HEK293T (cell line): ENCODE measurements around the gene KLHL29.

Experiments
- CTCF ChIA-PET: fragments of 350-600 bp; formaldehyde crosslinking; extraction: SDS; loops from one replicate; lab custom pipeline; 2021; ENCODE audit warnings: antibody characterized with exemption, inconsistent platforms; lab: Yijun Ruan, JAX
- POLR2A ChIA-PET: fragments of 350-600 bp; formaldehyde crosslinking; extraction: SDS; loops from one replicate; lab custom pipeline; 2020; ENCODE audit warnings: antibody characterized with exemption, inconsistent platforms; lab: Yijun Ruan, JAX
- DNase-seq: peaks from one replicate; pipeline ENCODE4 v3.0.0; 2012; ENCODE audit warnings: mixed read lengths; ENCODE audit errors: extremely low spot score
- ARNT ChIP-seq: fragments of 450-650 bp; IDR thresholded peaks from 2 replicates; pipeline ENCODE4 v1.6.1; 2017; ENCODE audit warnings: mild to moderate bottlenecking
- BHLHE40 ChIP-seq: fragments of 450-650 bp; IDR thresholded peaks from 2 replicates; pipeline ENCODE4 v1.6.1; 2016; ENCODE audit warnings: mild to moderate bottlenecking, moderate library complexity, borderline replicate concordance
- CTBP1 ChIP-seq: fragments of 450-650 bp; IDR thresholded peaks from 2 replicates; pipeline ENCODE4 v1.6.1; 2016; ENCODE audit warnings: borderline replicate concordance
- ELF4 ChIP-seq: fragments of 450-650 bp; IDR thresholded peaks from 2 replicates; pipeline ENCODE4 v1.6.1; 2017; ENCODE audit warnings: antibody characterized with exemption
- FOXA1 ChIP-seq: fragments of 450-650 bp; IDR thresholded peaks from 2 replicates; pipeline ENCODE4 v1.6.1; 2016; ENCODE audit warnings: mild to moderate bottlenecking
- FOXK2 ChIP-seq: fragments of 450-650 bp; IDR thresholded peaks from 2 replicates; pipeline ENCODE4 v1.6.1; 2016; ENCODE audit warnings: mild to moderate bottlenecking
- FOXM1 ChIP-seq: fragments of 450-650 bp; IDR thresholded peaks from 2 replicates; pipeline ENCODE4 v1.6.1; 2017; ENCODE audit warnings: mild to moderate bottlenecking, borderline replicate concordance
- HDGF ChIP-seq: fragments of 450-650 bp; IDR thresholded peaks from 2 replicates; pipeline ENCODE4 v1.6.1; 2017; ENCODE audit warnings: antibody characterized with exemption, borderline replicate concordance
- L3MBTL2 ChIP-seq: fragments of 450-650 bp; conservative IDR thresholded peaks from 2 replicates; pipeline ENCODE4 v1.6.1; 2016; ENCODE audit warnings: mild to moderate bottlenecking
- LEF1 ChIP-seq: fragments of 450-650 bp; IDR thresholded peaks from 2 replicates; pipeline ENCODE4 v1.6.1; 2017; ENCODE audit warnings: mild to moderate bottlenecking, borderline replicate concordance
- NFRKB ChIP-seq: fragments of 450-650 bp; IDR thresholded peaks from 2 replicates; pipeline ENCODE4 v1.6.1; 2016; ENCODE audit warnings: mild to moderate bottlenecking, moderate library complexity
- PKNOX1 ChIP-seq: fragments of 450-650 bp; IDR thresholded peaks from 2 replicates; pipeline ENCODE4 v1.6.1; 2016
- SP1 ChIP-seq: fragments of 450-650 bp; IDR thresholded peaks from 2 replicates; pipeline ENCODE4 v1.6.1; 2017
- SUZ12 ChIP-seq: fragments of 450-650 bp; IDR thresholded peaks from 2 replicates; pipeline ENCODE4 v1.6.1; 2016; ENCODE audit warnings: mild to moderate bottlenecking
- TARDBP ChIP-seq: fragments of 450-650 bp; IDR thresholded peaks from 2 replicates; pipeline ENCODE4 v1.6.1; 2016
- ZNF384 ChIP-seq: fragments of 450-650 bp; IDR thresholded peaks from 2 replicates; pipeline ENCODE4 v1.6.1; 2016

KLHL29 gene

DNA sequence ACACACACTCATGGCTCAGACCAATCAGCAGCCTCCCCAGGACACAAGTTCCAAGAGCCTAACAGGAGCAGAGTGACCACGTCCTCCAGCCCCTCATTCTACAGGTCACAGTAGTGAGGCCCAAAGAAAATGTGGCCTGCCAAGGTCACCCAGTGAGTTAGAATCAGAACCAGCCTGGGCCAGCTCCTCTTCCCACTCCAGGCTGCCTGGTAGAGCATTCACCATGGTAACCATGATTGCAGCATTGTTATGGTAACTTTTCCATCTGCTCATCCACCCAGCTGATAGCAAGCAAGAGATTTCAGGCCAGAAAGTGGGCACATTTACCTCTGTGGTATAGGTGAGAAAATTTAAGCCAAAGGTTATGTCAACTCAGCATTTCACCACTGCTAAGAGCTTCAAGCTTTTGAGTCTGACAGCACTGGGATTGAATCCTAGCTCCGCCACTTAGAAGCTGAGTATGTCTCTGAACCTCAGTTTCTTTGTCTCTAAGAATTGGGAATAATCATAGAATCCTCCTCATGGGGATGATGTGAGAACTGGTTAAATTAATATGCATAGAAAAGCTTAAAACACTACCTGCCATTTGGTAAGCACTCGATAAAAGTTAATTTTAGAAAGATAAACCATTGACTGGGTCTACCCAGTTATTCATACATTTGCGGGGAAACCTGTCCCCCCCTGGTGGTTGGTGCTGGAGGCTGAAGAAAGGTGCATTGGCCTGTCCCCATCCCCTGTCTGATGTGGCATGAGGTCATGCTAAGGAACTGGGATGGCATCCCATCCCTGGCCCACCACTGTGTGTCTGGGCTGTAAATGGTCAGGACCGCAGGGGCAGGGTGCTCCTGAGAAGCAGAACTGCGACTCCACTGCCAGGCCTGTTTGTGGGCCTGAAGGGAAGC lies 181.5 kb downstream of the KLHL29 start:
- CTCF ChIA-PET = interaction anchor here (1.5 kb wide), 1 partner anchor 17 kb away, joined by 4 read pairs; no protein-coding TSS in a partner anchor

DNA sequence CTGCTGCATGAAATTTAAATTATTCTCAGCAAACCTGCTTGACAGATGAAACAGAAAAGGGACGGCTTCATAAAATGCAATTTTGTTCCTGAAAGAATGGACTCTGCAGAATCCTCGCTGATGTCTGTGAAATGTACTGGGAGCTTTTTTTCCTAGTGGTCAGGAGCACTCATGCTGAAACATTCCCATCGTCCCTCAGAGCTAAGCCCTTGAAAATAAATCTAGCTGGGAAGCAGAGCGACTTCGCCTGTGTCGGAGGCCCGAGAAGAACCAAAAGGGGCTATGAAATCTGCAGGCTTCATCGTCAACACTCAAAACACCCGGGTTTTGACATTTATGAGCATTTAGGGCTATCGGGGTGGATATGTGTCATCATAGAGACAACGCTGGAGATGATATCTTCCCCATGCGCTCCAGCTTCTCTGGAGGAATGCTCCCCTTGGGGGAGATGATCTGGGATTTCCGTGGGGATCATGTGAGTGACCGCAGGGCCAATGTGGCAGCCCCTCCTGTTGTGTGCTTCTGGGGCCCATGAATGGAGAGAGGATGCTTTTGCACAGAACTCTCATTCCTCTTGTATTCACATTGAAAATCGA lies 182.3 kb downstream of the KLHL29 start:
- no peak for DNase-seq
- no peak for TF ChIP-seq LEF1
- TF ChIP-seq ELF4 = no peak
- no peak for TF ChIP-seq TARDBP
- no peak for TF ChIP-seq NFRKB
- TF ChIP-seq FOXK2 = no peak
- no peak for TF ChIP-seq SP1
- ChIA-PET POLR2A (no interaction called here), CTCF (interaction anchor here (0.6 kb wide), 1 partner anchor 151 kb away, joined by 3 read pairs; no protein-coding TSS in a partner anchor)

More for the DNA sequence above, 181.5 kb downstream of the KLHL29 start:
- peak; percentile 53 for DNase-seq
- TF ChIP-seq FOXM1 (no peak), TARDBP (no peak), PKNOX1 (no peak), L3MBTL2 (no peak), BHLHE40 (no peak), SUZ12 (no peak), LEF1 (no peak), ELF4 (no peak), FOXK2 (no peak), SP1 (no peak), NFRKB (no peak), HDGF (no peak), CTBP1 (no peak), ZNF384 (no peak)
- POLR2A ChIA-PET = no interaction called here

- POLR2A ChIA-PET = no interaction called here
- no peak for DNase-seq
- TF ChIP-seq ELF4 (no peak), ZNF384 (no peak), LEF1 (no peak), FOXM1 (no peak), BHLHE40 (no peak), ARNT (no peak), NFRKB (no peak), CTBP1 (no peak), FOXA1 (no peak), TARDBP (no peak), PKNOX1 (no peak), L3MBTL2 (no peak), FOXK2 (no peak), SUZ12 (no peak)
- CTCF ChIA-PET = no interaction called here
Measured at GRCh38 chr2:23568211-23568610, 183.2 kb downstream of the KLHL29 start.

DNA sequence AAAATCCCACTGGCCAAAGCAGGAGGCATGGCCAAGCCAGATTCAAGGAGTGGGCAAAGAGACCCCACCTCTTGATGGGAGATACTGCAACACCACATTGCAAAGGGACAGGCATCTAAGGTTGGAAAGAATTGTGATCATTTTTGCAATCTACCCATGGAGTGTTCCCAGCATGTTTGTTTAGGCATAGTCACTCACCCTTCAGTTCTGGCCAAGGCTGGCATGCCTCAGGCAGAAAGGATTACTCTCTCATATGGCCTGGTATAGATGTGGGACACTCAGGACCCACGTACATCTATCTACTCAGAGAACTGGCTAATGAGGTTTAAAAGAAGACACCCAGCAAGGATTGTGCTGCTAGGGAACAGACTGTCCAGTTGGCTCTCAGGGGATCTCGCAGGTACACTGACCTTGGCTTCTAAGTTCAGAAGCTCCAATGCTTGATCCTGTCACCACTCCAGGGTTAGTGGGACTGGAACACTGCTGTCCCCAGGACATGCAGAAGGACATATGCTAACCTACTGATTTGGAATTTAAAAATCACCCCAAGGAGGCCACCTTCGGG lies 183.7 kb downstream of the KLHL29 start:
- TF ChIP-seq HDGF = no peak
- TF ChIP-seq L3MBTL2 = no peak
- no peak for TF ChIP-seq ARNT
- TF ChIP-seq SUZ12 = no peak
- no peak for TF ChIP-seq FOXA1
- TF ChIP-seq PKNOX1 = no peak
- no peak for TF ChIP-seq NFRKB
- no peak for TF ChIP-seq SP1
- TF ChIP-seq TARDBP = no peak
- no peak for TF ChIP-seq ZNF384
- no peak for TF ChIP-seq FOXK2
- TF ChIP-seq LEF1 = no peak
- TF ChIP-seq BHLHE40 = no peak
- no peak for TF ChIP-seq CTBP1
- no peak for TF ChIP-seq ELF4
- TF ChIP-seq FOXM1 = no peak
- CTCF ChIA-PET = no interaction called here
- POLR2A ChIA-PET = no interaction called here
- no peak for DNase-seq

- ChIA-PET CTCF (no interaction called here), POLR2A (no interaction called here)
- TF ChIP-seq LEF1 = no peak
- no peak for DNase-seq
Measured at GRCh38 chr2:23569761-23570365, 184.9 kb downstream of the KLHL29 start.
